SK-N-MC (cell line): ENCODE data around the gene IFNK.

Experiments used
- EZH2 ChIP-seq: fragments of 200-600 bp; sonication (generic); IDR thresholded peaks from one replicate; pipeline ENCODE4 v1.6.1; 2017; ENCODE audit warnings: antibody characterized with exemption
- FOXP2 ChIP-seq: optimal IDR thresholded peaks from 2 replicates; pipeline ENCODE3; 2011; ENCODE audit warnings: mild to moderate bottlenecking, moderate library complexity; ENCODE audit not compliant: insufficient read depth; ENCODE audit errors: extremely low read length, control extremely low read depth
- POLR2AphosphoS5 ChIP-seq: IDR thresholded peaks from 2 replicates; pipeline ENCODE4 v1.6.1; 2012; ENCODE audit warnings: mild to moderate bottlenecking, low read depth, low read length, borderline replicate concordance

DNA sequence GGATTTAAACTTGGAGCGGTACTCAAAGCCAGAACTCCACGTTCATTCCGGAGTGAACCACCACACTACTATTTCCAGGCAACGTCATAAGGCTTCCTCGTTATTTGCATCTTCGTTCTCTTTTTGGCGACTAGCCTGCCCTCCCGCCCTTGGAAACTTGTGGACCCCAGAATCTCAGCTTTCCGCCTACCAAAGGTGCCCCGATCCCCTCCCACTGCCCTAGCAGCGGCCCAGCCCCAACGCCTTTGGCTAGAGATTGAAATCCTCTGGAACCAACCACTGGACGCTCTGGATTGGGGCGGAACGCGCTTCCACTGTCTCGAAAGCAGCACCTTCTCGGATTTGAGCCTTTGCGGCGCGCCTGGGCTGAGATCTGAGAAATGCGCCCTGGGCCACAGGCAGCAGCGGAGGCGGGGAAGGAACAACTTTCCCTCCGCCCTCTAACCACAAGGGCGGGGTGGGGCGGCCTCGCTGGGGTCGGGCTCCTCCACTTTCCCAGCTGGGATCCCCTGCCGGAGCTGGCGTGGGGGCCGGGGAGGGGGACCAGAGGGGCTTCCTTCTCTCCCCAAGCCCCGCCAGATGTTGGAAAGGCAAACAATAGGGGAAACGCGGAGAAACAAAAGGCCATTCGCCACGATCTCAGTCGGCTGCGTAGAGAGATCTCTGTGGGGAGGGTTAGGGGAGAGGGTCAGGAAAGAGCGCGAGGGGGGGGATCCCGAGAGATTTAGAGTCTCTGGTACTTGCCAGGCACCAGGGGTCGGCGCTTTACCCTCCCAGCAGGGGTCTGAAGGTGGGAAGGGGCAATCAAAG lies 4.2 kb downstream of the IFNK start:
- TF ChIP-seq EZH2 (no peak), POLR2AphosphoS5 (no peak), FOXP2 (no peak)
